Naive thymus-derived CD4-positive, alpha-beta T cell (primary cell): ENCODE results near the gene AQP4. TPM values are rescaled to one million over a fixed set of nuclear protein-coding genes. Genes with fewer than 3 reads are reported as not detected.

ENCODE experiments used
- ATAC-seq: fragments of 150-1000 bp; cut with Tn5 transposase; 2 replicates; pipeline ENCODE4 v1.10.0; 2021; ENCODE audit warnings: mild to moderate bottlenecking, moderate library complexity
- CTCF ChIA-PET: fragments of 350-600 bp; sonication (Branson Sonifier 250); formaldehyde crosslinking; loops from one replicate; lab custom pipeline; 2021; ENCODE audit warnings: antibody characterized with exemption; lab: Charles Lee
- POLR2A ChIA-PET: fragments of 350-600 bp; sonication (Branson Sonifier 250); formaldehyde crosslinking; loops from one replicate; lab custom pipeline; 2021; ENCODE audit warnings: antibody characterized with exemption, inconsistent platforms; lab: Charles Lee
- DNase-seq, 9 donors: peaks; one replicate each; pipeline versions ENCODE4 v3.0.0 to v3.0.0-alpha.2; 2020 to 2022; ENCODE audit warnings: mixed read lengths in 1 of 9
- H3K27ac ChIP-seq: one replicate; pipeline ENCODE4 v1.7.0; 2013; ENCODE audit warnings: mild to moderate bottlenecking, low read depth, low read length, moderate library complexity
- H3K27me3 ChIP-seq, 2 donors: one replicate each; pipeline ENCODE4 v1.7.0; 2013; ENCODE audit warnings: low read length in 2 of 2, mild to moderate bottlenecking in 2 of 2, moderate library complexity in 2 of 2; ENCODE audit not compliant: control insufficient read depth in 2 of 2, insufficient read depth in 2 of 2
- H3K36me3 ChIP-seq, 3 experiments: 1 replicate in 2 of 3; 2 replicates in 1 of 3; pipeline ENCODE4 v1.7.0; 2013; ENCODE audit warnings: low read length in 3 of 3, mild to moderate bottlenecking in 3 of 3, moderate library complexity in 1 of 3; ENCODE audit not compliant: insufficient read depth in 3 of 3, control insufficient read depth in 2 of 3
- H3K4me1 ChIP-seq, 2 donors: one replicate each; pipeline ENCODE4 v1.7.0; 2013; ENCODE audit warnings: low read length in 2 of 2, mild to moderate bottlenecking in 2 of 2, moderate library complexity in 1 of 2; ENCODE audit not compliant: control insufficient read depth in 2 of 2, insufficient read depth in 2 of 2
- H3K4me3 ChIP-seq: 2 replicates; pipeline ENCODE4 v1.7.0; 2013; ENCODE audit warnings: mild to moderate bottlenecking, low read length
- H3K9me3 ChIP-seq, 3 experiments: 1 replicate in 2 of 3; 2 replicates in 1 of 3; pipeline ENCODE4 v1.7.0; 2013; ENCODE audit warnings: low read length in 3 of 3; ENCODE audit not compliant: control insufficient read depth in 2 of 3
- H3K27ac Mint-ChIP-seq, 9 donors: one replicate each; pipeline ENCODE4 v1.8.0; 2020 to 2022; ENCODE audit warnings: mixed read lengths in 9 of 9, mild to moderate bottlenecking in 8 of 9, moderate library complexity in 5 of 9, inconsistent platforms in 2 of 9
- H3K27me3 Mint-ChIP-seq, 5 donors: one replicate each; pipeline ENCODE4 v1.8.0; 2021 to 2022; ENCODE audit warnings: mixed read lengths in 5 of 5, mild to moderate bottlenecking in 1 of 5
- H3K36me3 Mint-ChIP-seq, 5 donors: one replicate each; pipeline ENCODE4 v1.8.0; 2020 to 2022; ENCODE audit warnings: mixed read lengths in 5 of 5, mild to moderate bottlenecking in 3 of 5, inconsistent platforms in 1 of 5
- H3K4me1 Mint-ChIP-seq, 7 donors: one replicate each; pipeline ENCODE4 v1.8.0; 2020 to 2022; ENCODE audit warnings: mixed read lengths in 7 of 7, mild to moderate bottlenecking in 3 of 7, inconsistent platforms in 1 of 7
- H3K4me3 Mint-ChIP-seq, 10 donors: one replicate each; pipeline ENCODE4 v1.8.0; 2020 to 2022; ENCODE audit warnings: mild to moderate bottlenecking in 10 of 10, mixed read lengths in 10 of 10, moderate library complexity in 6 of 10, inconsistent platforms in 2 of 10
- H3K9me3 Mint-ChIP-seq, 11 donors: one replicate each; pipeline ENCODE4 v1.8.0; 2020 to 2022; ENCODE audit warnings: mixed read lengths in 11 of 11, mild to moderate bottlenecking in 4 of 11, inconsistent platforms in 1 of 11, moderate library complexity in 1 of 11
- intact Hi-C, 2 donors: fragments of 100-400 bp; cut with micrococcal nuclease; formaldehyde crosslinking; loops; one replicate each; pipeline ENCODE4 v1.15.1; 2023
- polyA plus RNA-seq, 2 donors: library from polyadenylated mRNA; unstranded; fragments of 300-500 nt; fragmentation: Illumina TruSeq; gene quantifications; one replicate each; pipeline ENCODE4 v1.2.3, GENCODE V29; 2021
- total RNA-seq, 6 experiments: library from RNA in 5 of 6; stranded (reverse) in 5 of 6; gene quantifications; 1 replicate in 5 of 6; 2 replicates in 1 of 6; pipeline ENCODE4 v1.2.3 and lab custom pipeline; 2021 to 2026

Gene AQP4
- total and polyA plus RNA-seq, 7 experiments from 2014 or later, result not detected

GRCh38 chr18:26843760-26844159 is 21.7 kb downstream of the AQP4 start:
- Histone ChIP-seq H3K4me3 (no peak overlapping the region), H3K27ac (no peak overlapping the region), H3K4me1 (no peaks in the 10 kb centered on the region), H3K36me3 (no peaks in the 10 kb centered on the region), H3K9me3 (no peaks in the 10 kb centered on the region), H3K27me3 (no peaks in the 10 kb centered on the region)
- H3K36me3 Mint-ChIP-seq, result no peaks in the 10 kb centered on the region
- DNase-seq, result no peak
- ATAC-seq, result no peak
- H3K9me3 Mint-ChIP-seq, result peaks cover 0 to 18% (median 4%) of the 10 kb centered on the region in 11 donors
- no peak overlapping the region for H3K4me3 Mint-ChIP-seq
- H3K27me3 Mint-ChIP-seq, result peaks cover 0 to 4% (median 0%) of the 10 kb centered on the region in 5 donors
- H3K4me1 Mint-ChIP-seq, result no peaks in the 10 kb centered on the region
- ChIA-PET CTCF (no interaction called here), POLR2A (no interaction called here)
- no peak overlapping the region for H3K27ac Mint-ChIP-seq
- intact Hi-C loops, result no loop called here

DNA sequence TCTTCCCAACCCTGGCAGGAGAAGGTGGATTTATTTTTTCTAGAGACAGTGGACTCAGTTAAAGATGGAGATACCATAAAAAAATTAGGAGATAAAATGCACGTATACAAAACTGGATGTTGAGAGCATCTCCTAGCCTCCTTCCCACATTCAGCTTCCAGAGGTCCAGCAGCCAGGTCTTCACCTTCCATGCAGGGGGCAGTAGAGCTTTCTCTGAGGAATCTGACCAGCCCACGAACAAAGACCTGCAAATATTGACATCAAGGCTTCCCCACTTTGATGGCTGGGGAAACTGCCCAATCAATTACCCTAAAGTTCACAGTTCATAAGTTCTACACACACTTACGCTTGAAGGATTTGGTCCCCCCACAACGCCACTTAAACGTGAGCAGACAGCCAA is 24.5 kb downstream of the AQP4 start:
- no peaks in the 10 kb centered on the region for H3K27me3 ChIP-seq
- no peak overlapping the region for H3K4me3 Mint-ChIP-seq
- intact Hi-C loops, result no loop called here
- no peak for DNase-seq
- no peaks in the 10 kb centered on the region for H3K4me1 ChIP-seq
- no peaks in the 10 kb centered on the region for H3K36me3 ChIP-seq
- no peaks in the 10 kb centered on the region for H3K36me3 Mint-ChIP-seq
- ChIA-PET POLR2A (no interaction called here), CTCF (no interaction called here)
- H3K4me3 ChIP-seq, result no peak overlapping the region
- no peak for ATAC-seq
- no peak overlapping the region for H3K27ac Mint-ChIP-seq
- peaks cover 0 to 18% (median 4%) of the 10 kb centered on the region in 11 donors for H3K9me3 Mint-ChIP-seq
- peaks cover 0 to 5% (median 0%) of the 10 kb centered on the region in 5 donors for H3K27me3 Mint-ChIP-seq
- no peak overlapping the region for H3K27ac ChIP-seq
- no peaks in the 10 kb centered on the region for H3K4me1 Mint-ChIP-seq
- H3K9me3 ChIP-seq, result no peaks in the 10 kb centered on the region

DNA sequence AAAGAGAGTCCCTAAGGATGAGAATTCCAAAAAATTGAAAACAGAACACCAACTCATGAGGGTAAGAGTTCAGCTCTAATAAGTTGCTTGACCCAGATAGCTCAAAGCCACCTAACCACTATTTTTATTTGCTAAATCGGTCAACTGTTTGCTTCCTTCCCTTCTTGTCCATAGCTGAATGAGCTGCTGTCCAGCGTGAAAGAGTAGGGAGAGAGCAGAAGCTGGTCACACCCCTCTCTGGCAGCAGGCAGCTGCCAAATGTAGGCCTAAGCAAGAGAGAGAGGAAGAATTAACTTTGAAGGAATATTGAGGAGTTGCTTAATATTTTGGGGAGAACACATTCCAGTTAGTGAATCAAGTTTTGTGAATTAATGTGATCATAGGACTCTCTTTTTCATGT is 25.9 kb downstream of the AQP4 start:
- H3K36me3 Mint-ChIP-seq, result no peaks in the 10 kb centered on the region
- no peaks in the 10 kb centered on the region for H3K27me3 ChIP-seq
- peaks cover 0 to 14% (median 4%) of the 10 kb centered on the region in 11 donors for H3K9me3 Mint-ChIP-seq
- no peaks in the 10 kb centered on the region for H3K9me3 ChIP-seq
- ATAC-seq (no peak), DNase-seq (no peak)
- no peaks in the 10 kb centered on the region for H3K36me3 ChIP-seq
- H3K4me1 ChIP-seq, result no peaks in the 10 kb centered on the region
- intact Hi-C loops, result no loop called here
- CTCF ChIA-PET, result no interaction called here
- no peaks in the 10 kb centered on the region for H3K4me1 Mint-ChIP-seq
- H3K27ac Mint-ChIP-seq, result no peak overlapping the region
- peaks cover 0 to 5% (median 0%) of the 10 kb centered on the region in 5 donors for H3K27me3 Mint-ChIP-seq
- H3K4me3 Mint-ChIP-seq, result no peak overlapping the region
- no peak overlapping the region for H3K27ac ChIP-seq
- POLR2A ChIA-PET, result no interaction called here
- no peak overlapping the region for H3K4me3 ChIP-seq

- ChIA-PET CTCF (no interaction called here), POLR2A (no interaction called here)
- Mint-ChIP-seq H3K27ac (no peak overlapping the region), H3K36me3 (no peaks in the 10 kb centered on the region), H3K4me1 (peaks cover 0 to 4% (median 0%) of the 10 kb centered on the region in 7 donors), H3K4me3 (no peak overlapping the region), H3K27me3 (peaks cover 0 to 4% (median 0%) of the 10 kb centered on the region in 5 donors), H3K9me3 (peaks cover 0 to 10% (median 0%) of the 10 kb centered on the region in 11 donors)
- H3K9me3 ChIP-seq, result no peaks in the 10 kb centered on the region
- ATAC-seq, result no peak
- H3K27me3 ChIP-seq, result no peaks in the 10 kb centered on the region
- no peak overlapping the region for H3K4me3 ChIP-seq
- intact Hi-C loops, result no loop called here
- no peak overlapping the region for H3K27ac ChIP-seq
- DNase-seq, result no peak
- H3K36me3 ChIP-seq, result no peaks in the 10 kb centered on the region
- no peaks in the 10 kb centered on the region for H3K4me1 ChIP-seq
Measured at GRCh38 chr18:26832302-26832701, 33.2 kb downstream of the AQP4 start.

DNA sequence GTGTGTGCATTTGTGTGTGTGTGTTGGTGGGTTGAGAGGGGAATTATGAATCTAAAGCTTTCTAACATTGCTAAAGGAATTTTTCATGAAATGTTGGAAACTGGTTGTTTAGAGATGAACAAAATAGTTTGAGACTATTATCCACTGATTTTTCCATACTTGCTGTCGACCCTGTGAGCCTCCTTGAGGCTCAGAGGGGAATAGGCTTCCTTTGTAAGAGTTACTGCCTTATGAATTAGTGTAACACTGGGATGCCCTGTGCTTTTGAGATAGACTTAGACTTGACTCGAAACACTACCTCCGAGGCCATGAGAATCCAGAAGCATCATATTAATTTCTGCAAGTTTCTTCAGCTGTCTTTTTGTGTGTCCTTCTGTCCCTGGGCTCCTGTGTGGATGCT is 37.9 kb downstream of the AQP4 start:
- Mint-ChIP-seq H3K27me3 (peaks cover 0 to 4% (median 0%) of the 10 kb centered on the region in 5 donors), H3K4me1 (peaks cover 0 to 6% (median 0%) of the 10 kb centered on the region in 7 donors), H3K27ac (no peak overlapping the region), H3K4me3 (no peak overlapping the region), H3K36me3 (no peaks in the 10 kb centered on the region), H3K9me3 (peaks cover 0 to 7% (median 0%) of the 10 kb centered on the region in 11 donors)
- no peak overlapping the region for H3K27ac ChIP-seq
- no peaks in the 10 kb centered on the region for H3K4me1 ChIP-seq
- no peaks in the 10 kb centered on the region for H3K36me3 ChIP-seq
- ChIA-PET CTCF (no interaction called here), POLR2A (no interaction called here)
- H3K9me3 ChIP-seq, result no peaks in the 10 kb centered on the region
- no peak overlapping the region for H3K4me3 ChIP-seq
- ATAC-seq (no peak), DNase-seq (no peak)
- intact Hi-C loops, result no loop called here
- H3K27me3 ChIP-seq, result no peaks in the 10 kb centered on the region

GRCh38 chr18:26826656-26827235 is 38.8 kb downstream of the AQP4 start:
- no peak overlapping the region for H3K27ac Mint-ChIP-seq

GRCh38 chr18:26821181-26821580 is 44.3 kb downstream of the AQP4 start:
- H3K27me3 ChIP-seq, result no peaks in the 10 kb centered on the region
- intact Hi-C loops, result no loop called here
- H3K9me3 Mint-ChIP-seq, result peaks cover 3 to 44% (median 23%) of the 10 kb centered on the region in 11 donors
- DNase-seq (no peak), ATAC-seq (no peak)
- H3K4me1 ChIP-seq, result no peaks in the 10 kb centered on the region
- H3K9me3 ChIP-seq, result peaks cover 0 to 6% (median 5%) of the 10 kb centered on the region in 3 experiments
- H3K36me3 Mint-ChIP-seq, result peaks cover 0 to 12% (median 0%) of the 10 kb centered on the region in 5 donors
- no peak overlapping the region for H3K27ac Mint-ChIP-seq
- no peak overlapping the region for H3K4me3 Mint-ChIP-seq
- no peaks in the 10 kb centered on the region for H3K36me3 ChIP-seq
- H3K4me1 Mint-ChIP-seq, result peaks cover 0 to 2% (median 0%) of the 10 kb centered on the region in 7 donors
- H3K27ac ChIP-seq, result no peak overlapping the region
- CTCF ChIA-PET, result no interaction called here
- POLR2A ChIA-PET, result no interaction called here
- H3K27me3 Mint-ChIP-seq, result peaks cover 0 to 5% (median 0%) of the 10 kb centered on the region in 5 donors
- H3K4me3 ChIP-seq, result no peak overlapping the region

More at GRCh38 chr18:26826656-26827235, 38.8 kb downstream of the AQP4 start:
- ChIA-PET POLR2A (no interaction called here), CTCF (no interaction called here)
- no peak overlapping the region for H3K27ac ChIP-seq
- H3K4me1 ChIP-seq, result no peaks in the 10 kb centered on the region
- no peak overlapping the region for H3K4me3 ChIP-seq
- peaks cover 0 to 7% (median 0%) of the 10 kb centered on the region in 11 donors for H3K9me3 Mint-ChIP-seq
- peaks cover 0 to 6% (median 0%) of the 10 kb centered on the region in 7 donors for H3K4me1 Mint-ChIP-seq
- ATAC-seq (no peak), DNase-seq (no peak)
- H3K27me3 Mint-ChIP-seq, result peaks cover 0 to 4% (median 0%) of the 10 kb centered on the region in 5 donors
- H3K27me3 ChIP-seq, result no peaks in the 10 kb centered on the region
- intact Hi-C loops, result no loop called here
- no peaks in the 10 kb centered on the region for H3K9me3 ChIP-seq
- no peaks in the 10 kb centered on the region for H3K36me3 ChIP-seq
- H3K36me3 Mint-ChIP-seq, result no peaks in the 10 kb centered on the region
- no peak overlapping the region for H3K4me3 Mint-ChIP-seq
